ENCODE measurements around the gene SORCS2.

- TF ChIP-seq EGR1 (IDR thresholded peaks at IDR 0.05) (no peak), CREB1 (IDR thresholded peaks at IDR 0.05; ENCODE audit: low read depth) (no peak)
Measured at GRCh38 chr4:7154351-7154981, 37.9 kb upstream of the SORCS2 start.

All from Ishikawa (cell line).